Stimulated activated CD8-positive, alpha-beta memory T cell treated with anti-CD3 and anti-CD28 coated beads, Interleukin-7, amount 100 ng/mL, for 48 hours (primary cell): ENCODE results near the gene ZP3.
"Not testable (repeated sequence)": the region's sequence is repeated elsewhere in the genome, so short reads cannot be mapped to it uniquely, and the experiment has no call there.

ENCODE experiments used
- DNase-seq, 2 donors: peaks; one replicate each; pipeline ENCODE4 v3.0.0-alpha.2; 2020; ENCODE audit warnings: low read depth in 1 of 2; ENCODE audit errors: extremely low read depth in 1 of 2

ZP3 gene

DNA sequence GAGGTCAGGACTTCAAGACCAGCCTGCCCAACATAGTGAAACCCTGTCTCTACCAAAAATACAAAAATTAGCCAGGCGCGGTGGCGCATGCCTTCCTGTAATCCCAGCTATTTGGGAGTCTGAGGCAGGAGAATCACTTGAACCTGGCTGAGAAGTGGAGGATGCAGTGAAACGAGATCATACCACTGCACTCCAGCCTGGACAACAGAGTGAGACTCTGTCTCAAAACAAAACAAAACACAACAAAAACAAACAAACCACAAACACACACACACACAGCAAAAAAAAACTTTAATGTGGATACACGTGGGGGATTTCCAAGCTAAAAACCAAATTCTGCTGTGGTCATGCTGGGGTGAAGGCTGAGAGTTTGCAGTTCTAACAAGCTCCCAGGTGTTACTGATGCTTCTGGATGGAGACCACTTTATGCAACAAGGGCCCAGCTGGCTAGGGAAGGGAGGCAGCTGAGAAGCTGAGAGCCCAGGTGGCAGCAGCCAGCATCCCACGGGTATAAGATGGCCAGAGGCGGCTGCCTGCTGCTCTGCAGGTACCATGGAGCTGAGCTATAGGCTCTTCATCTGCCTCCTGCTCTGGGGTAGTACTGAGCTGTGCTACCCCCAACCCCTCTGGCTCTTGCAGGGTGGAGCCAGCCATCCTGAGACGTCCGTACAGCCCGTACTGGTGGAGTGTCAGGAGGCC, at the start of gene ZP3:
ZP3 (plus strand) TSS at position 538 of the 699 bp plus-strand sequence; CDS start at position 553, 15 bp downstream.
- DNase-seq, result no peak

DNA sequence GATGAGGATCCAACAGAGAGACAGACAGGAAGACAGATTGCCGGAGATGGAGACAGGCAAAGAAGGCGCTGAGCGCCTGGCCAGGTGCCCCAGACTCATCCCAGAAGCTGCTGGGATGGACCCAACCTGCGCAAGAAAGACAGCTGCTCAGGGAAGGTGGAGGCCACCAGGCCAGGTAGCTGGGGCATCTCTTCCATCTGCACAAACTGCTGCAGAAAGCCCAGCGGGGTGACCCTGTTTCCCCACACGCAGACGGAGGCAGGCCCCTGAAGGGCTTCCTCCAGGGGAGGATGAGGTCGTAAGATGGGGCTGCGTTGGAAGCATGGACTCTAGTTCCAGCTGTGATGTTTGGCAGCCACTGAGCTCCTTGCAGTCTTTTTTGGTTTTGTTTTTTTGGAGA, 49.5 kb upstream of the ZP3 start:
- DNase-seq, result no peak

DNA sequence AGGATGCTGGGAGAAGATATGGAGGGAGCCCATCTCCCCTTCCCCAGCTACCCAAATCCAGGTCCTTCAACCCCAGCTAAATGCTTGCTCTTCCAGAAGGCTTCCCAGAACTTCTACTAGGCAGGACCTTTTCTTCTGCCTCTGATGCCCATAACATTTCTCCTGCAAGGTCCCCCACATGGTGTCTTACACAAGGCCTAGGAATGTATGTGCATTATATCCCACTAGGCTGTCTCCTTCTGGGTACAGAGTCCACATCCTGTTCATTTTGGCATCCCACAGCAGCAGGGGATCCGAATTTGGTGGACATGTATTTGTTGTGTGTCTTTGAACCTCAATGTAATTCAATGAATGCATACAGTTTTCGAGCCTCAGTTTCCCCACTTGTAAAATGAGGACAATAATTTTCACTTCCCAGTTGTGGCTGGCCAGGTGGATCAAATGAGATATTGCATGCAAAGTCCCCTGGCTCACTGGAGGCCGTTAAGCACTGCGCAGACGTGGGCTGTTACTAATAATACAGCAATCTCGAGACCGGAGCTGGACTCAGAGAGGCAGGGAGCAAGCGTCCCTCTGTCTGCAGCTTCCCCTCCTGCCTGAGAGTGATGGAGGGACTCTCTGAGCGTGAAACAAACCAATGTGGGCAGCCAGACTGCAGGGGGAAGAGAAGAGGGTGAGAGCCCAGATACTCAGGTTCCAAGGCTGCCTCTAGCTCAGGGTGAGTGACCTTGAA, 47.4 kb upstream of the ZP3 start:
- no peak for DNase-seq

DNA sequence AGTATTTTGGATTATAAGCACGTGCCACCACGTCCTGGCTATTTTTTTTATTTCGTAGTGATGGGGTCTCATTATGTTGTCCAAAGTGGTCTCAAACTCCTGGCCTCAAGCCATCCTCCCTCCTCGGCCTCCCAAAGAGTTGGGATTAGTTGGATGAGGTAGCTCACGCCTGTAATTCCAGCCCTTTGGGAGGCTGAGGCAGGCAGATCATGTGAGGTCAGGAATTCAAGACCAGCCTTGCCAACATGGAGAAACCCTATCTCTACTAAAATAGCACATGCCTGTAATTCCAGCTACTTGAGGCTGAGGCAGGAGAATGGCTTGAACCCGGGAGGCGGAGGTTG, 44.2 kb upstream of the ZP3 start:
- no peak for DNase-seq

DNA sequence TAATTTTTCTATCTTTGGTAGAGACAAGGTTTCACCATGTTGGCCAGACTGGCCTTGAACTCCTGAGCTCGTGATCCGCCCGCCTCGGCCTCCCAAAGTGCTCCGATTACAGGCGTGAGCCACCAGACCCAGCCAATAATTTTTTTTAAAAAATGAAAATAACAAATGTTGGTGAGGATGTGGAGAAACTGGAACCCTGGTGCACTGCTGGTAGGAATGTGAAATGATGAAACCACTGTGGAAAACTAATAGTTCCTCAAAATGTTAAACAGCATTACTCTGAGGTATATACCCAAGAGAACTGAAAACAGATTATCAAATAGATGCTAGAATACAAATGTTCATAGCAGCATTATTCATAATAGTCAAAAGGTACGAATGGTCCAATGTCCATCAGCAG, 42.9 kb upstream of the ZP3 start:
- no peak for DNase-seq

DNA sequence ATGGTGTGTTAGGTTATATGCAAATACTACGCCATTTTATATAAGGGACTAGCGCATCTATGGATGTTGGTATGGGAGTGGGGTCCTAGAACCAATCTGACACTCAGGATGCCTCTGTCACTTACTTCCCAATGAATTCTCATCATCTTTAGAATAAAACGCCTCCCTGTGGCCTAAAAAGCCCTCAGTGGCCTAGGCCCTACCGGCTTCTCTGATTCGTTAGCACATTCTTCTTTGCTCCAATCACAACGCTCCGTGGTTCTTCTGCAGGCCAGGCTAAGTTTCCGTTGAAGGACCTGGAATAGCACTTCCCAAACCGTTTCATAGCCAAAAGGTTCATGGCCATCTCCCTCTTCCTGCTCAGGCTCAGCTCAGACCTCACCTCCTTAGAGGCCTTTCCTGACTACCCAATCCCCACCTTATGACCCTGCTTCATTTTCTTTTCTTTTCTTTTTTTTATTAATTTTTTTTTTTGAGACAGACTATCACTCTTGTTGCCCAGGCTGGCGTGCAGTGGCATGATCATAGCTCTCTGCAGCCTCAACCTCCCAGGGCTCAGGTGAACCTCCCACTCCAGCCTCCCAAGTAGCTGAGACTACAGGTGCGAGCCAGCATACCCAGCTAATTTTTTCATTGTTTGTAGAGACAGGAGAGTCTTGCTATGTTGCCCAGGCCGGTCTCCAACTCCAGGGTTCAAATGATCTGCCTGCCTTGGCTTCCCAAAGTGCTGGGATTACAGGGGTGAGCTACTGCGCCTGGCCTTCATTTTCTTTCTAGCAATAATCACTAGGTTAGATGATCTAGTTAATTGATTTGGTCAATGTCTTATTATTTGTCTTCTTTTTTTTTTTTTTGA, 41.4 kb upstream of the ZP3 start:
- DNase-seq, result no peak

DNA sequence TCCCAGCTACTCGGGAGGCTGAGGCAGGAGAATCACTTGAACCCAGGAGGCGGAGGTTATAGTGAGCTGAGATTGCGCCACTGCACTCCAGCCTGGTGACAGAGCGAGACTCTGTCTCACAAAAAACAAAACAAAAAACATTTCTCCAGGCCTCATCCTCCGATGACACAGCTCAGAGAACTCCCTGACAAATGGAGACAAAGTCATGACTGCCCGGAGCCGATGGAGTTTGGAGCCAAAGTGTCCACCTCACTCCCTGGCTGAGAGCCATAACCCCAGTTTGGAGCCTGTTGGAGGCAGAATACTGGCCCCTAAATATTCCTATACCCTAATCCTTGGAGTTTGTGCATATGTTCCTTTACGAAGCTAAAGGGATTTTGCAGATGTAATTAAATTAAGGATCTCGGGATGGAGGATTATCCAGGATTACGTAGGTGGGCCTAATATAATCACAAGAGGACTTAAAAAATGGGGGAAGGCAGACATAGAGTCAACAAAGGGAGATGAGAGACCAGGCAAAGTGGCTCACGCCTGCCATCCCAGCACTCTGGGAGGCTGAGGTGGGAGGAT, 38.0 kb upstream of the ZP3 start:
- DNase-seq, result no peak

DNA sequence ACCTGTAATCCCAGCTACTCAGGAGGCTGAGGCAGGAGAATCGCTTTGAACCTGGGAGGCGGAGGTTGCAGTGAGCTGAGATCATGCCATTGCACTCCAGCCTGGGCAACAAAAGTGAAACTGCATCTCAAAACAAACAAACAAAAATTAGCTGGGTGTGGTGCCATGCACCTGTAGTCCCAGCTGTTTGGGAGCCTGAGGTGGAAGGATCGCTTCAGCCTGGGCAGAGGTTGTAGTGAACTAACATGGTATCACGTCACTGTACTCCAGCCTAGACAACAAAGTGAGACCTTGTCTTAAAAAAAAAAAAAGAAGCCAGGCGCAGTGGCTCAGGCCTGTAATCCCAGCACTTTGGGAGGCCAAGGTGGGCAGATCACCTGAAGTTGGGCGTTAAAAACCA, 37.0 kb upstream of the ZP3 start:
- not testable (repeated sequence) for DNase-seq

DNA sequence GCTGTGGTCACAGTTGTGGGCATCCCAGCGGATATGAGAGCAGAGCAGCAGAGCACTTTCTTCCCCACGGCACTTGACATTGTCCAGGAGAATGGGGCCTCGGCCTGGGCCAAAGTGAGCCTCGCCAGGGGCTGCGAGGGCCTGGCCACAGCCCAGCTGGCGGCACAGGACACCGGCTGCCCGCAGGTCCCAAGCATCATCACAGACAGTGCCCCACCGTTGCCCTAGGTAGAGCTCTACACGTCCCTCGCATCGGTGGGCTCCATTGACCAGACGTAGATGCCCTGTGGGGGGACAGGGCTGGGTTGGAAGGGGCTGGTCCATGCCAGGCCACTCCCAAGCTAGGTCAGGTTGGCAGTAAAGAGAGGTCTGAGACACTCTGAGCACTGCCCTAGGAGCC, 34.7 kb upstream of the ZP3 start:
- DNase-seq, result no peak

DNA sequence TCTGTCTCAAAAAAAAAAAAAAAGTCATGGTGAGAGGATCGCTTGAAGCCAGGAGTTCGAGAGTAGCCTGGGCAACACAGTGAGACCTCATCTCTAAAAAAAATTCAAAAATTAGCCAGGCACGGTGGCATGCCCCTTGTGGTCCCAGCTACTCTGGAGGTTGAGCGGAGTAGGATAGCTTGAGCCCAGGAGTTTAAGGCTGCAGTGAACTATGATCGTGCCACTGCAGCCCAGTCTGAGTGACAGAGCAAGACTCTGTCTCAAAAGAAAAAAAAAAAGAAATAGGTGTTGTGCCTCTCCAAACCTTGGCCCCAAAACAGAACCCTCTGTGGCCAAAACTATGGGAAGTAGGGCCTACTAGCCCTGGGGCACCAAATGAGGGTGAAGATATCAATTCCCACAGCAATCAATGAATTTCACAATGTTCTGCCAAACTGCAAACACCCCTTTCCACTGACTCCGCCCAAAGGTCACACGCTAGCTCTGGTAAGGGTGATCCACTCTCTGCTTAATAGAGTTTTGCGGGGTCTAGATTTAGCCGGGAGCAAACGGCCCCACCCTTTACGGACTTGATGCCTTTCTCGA, 32.1 kb upstream of the ZP3 start:
- DNase-seq, result no peak

DNA sequence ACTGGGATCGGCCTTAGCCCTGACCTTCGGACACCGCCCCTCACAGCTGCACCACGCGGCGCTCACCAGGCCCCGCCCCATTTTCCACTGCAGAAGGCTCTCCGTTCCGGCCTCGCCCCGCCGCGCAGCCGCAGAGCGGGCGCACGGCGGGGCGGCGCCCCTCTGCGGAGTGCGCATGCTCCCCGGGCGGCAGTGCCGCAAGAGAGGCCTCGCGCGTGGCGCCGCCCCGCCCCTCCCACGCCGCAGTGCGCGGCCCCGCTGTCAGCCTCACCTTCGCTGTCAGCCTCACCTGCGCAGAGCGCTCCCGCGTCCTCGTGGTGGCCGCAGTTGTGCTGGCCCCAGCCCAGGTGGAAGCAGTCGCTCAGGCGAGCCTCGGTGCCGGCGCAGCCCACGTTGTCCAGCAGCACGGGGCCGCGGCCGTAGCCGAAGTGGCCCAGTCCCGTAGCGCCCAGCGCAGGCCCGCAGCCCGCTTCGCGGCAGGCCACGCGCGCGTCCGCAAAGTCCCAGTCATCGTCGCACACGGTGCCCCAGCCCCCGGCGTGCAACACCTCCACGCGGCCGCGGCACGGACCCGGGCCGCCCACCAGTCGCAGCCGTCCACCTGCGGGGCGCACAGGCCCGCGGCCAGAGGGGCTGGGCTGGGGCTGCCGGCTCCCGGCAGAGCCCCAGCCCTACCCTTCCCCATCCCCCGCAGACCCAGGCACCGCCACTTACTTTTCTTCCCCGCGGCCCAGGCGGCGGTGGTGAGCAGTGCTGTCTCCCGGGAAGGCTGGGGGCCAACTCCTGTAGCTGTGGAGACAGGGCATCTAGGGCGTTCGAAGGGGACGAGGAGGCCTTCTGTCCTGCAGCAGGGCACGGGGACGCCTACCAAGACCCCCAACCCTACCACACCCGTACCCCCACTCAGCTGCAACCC, 31.4 kb upstream of the ZP3 start:
- peak; percentile 80 to 87 for DNase-seq

DNA sequence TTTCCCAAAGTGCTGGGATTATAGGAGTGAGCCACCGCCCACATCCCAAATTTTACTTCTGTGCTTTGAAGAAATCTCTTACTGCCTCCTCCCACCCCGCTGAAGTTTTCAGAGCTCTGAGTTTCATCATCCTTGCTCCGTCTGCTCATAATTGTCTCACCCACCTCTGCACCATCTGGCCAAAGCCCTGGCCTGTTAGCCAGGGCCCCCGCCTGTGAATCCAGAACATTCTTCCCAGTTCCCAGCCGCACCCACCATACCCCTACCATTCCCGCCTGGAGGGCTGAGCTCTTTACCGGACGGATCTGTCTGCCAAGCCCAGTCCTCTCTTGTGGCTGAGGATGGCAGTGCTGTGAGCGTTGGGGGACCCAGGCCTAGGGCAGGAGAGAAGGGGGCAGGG, 29.8 kb upstream of the ZP3 start:
- DNase-seq, result no peak

DNA sequence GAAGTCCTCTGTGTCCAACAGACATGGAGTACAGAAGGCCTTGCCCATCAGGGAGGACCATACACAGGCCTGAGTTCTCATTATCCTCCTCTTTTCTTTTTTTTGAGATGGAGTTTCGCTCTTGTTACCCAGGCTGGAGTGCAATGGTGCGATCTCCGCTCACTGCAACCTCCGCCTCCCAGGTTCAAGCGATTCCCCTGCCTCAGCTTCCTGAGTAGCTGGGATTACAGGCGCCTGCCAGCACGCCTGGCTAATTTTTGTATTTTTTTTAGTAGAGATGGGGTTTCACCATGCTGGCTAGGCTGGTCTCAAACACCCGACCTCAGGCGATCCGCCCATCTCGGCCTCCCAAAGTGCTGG, 29.2 kb upstream of the ZP3 start:
- not testable (repeated sequence) for DNase-seq

DNA sequence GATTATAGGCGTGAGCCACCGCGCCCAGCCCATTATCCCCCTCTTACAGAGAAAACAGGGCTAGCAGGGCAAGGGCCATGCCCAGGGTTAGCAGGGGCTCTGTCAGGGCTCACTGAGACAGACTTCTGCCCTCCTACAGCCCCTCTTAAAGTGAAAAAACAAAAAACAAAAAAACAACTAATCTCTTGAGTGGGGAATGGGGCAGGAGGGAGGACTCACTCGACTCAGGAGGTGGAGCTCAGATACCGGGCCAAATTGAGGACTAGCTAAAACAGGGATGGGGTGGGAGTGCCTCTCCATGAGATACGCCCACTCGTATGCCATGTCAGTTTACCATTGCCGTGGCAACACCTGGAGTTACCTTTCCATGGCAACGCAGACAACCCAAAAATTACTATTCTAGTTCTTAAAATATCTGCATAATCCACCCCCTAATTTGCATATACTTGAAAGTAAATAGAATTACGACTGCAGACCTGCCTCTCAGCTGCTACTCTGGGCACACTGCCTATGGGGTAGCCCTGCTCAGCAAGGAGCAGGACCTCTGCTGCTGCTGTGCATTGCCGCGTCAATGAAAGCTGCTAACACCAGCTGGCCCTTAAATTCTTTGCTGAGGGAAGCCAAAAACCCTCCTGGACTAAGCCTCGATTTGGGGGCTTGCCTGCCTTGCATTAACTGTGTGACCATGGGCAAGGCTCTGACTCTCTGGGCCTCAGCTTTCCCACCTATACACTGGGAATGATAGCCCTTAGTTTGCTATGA, 28.6 kb upstream of the ZP3 start:
- DNase-seq, result no peak

DNA sequence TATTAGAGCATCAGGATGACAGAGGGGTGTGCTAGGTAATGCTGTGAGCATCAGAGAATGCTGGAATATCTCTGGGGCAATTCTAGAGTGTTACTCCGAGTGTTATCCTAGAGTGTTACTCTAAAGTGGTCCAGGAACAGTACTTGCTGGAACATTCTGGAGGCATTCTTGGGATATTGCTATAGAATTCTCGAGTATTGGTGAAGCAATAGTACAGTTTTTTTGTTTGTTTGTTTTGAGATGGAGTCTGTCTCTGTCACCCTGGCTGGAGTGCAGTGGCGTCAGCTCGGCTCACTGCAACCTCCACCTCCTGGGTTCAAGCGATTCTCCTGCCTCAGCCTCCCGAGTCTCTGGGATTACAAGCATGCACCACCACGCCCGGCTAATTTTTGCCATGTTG, 27.9 kb upstream of the ZP3 start:
- no peak for DNase-seq

DNA sequence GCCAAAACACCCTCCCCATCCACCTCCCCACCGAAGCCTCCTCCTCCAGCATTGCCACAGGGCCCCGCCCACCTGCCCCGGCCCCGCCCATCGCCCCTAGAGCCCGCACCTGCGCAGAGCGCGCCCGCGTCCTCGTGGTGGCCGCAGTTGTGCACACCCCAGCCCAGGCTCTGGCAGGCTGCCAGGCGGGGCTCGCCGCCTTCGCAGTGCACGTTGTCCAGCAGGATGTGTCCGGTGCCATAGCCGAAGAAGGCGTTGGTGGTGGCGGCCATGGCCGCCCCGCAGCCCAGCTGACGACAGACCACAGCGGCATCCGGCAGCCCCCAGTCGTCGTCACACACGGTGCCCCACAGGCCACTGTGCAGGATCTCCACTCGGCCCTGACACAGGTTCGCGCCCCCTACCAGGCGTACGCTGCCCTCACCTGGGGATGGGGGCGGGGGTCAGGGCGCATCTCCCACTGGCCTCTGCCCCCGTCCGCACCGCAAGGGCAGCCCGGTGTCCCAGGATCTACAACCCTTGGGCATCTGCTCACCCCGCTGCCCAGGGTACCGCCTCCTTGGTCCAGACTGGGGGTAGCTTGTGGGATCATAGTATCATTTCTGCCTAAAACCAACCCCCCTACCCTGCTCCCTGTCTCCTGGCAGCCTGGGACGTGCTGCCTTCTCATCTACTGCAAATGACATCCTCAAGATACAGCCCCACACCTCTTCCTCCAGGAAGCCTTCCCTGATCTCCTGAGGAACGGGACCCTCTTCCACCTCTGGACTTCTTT, 27.2 kb upstream of the ZP3 start:
- peak; percentile 67 to 71 for DNase-seq

DNA sequence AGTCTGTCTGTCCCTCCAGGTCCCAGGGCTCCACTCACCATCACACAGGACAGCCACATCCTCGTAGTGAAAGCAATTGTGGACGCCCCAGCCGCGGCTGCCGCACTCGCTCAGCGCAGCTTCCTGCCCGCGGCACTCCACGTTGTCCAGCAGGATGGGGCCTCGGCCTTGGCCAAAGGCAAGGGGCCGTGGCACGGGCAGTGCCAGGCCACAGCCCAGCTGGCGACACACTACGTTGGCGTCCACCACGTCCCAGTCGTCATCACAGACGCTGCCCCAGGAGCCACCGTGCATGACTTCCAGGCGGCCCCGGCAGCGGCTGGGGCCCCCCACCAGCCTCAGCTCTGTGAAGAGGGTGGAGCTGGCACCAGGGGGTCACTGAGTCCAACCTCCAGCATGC, 24.5 kb upstream of the ZP3 start:
- DNase-seq, result no peak

DNA sequence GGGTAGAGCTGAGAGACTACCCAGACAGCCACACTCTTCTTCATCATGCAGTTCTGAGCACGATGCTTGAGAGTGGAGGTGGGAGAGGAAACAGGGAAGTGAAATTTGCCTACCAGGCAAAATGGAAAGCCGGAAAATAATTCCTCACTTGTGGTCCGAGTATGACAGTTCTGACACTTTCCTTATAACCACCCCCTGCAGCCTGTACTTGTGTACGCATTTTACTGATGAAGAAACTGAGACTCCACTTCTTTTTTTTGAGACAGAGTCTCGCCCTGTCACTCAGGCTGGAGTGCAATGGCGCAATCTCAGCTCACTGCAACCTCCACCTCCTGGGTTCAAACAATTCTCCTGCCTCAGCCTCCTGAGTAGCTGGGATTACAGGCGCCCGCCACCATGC, 21.7 kb upstream of the ZP3 start:
- not testable (repeated sequence) for DNase-seq
